ENCODE measurements around the gene DISP3. TPM values are rescaled to one million over a fixed set of nuclear protein-coding genes. Genes with fewer than 3 reads are reported as not detected.

Gene DISP3
- total and polyA plus RNA-seq, 7 donors, result under 0.01 to 0.28 (median 0.16) TPM; not detected in 4

DNA sequence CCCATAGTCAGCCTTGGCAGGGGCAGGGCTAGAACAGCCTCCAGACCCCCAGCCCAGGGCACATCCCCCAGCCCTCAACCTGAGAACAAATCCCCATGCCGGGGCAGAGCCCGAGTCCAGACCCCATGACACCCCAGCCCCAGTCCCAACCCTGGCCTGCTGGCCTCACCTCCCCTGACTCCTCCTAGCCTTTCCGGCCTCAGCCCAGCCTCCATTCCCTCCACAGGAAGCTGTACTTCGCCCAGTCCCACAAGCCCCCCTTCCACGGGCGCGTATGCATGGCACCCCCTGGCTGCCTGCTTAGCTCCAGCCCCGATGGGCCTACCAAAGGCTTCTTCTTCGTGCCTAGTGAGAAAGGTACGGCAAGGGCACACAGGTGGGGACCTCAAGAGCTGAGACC, 50.4 kb downstream of the DISP3 start:
- Histone ChIP-seq H3K9me3 (no peaks in the 10 kb centered on the region), H3K27ac (no peak overlapping the region), H3K27me3 (peaks cover 0 to 3% (median 0%) of the 10 kb centered on the region in 3 donors), H3K36me3 (no peaks in the 10 kb centered on the region), H3K4me1 (no peaks in the 10 kb centered on the region), H3K4me3 (no peak overlapping the region)
- TF ChIP-seq EP300 (IDR thresholded peaks at IDR 0.05) (no peak), POLR2AphosphoS5 (IDR thresholded peaks at IDR 0.05) (no peak), POLR2A (IDR thresholded peaks at IDR 0.05) (no peak)
- TF ChIP-seq, protein P1, sequence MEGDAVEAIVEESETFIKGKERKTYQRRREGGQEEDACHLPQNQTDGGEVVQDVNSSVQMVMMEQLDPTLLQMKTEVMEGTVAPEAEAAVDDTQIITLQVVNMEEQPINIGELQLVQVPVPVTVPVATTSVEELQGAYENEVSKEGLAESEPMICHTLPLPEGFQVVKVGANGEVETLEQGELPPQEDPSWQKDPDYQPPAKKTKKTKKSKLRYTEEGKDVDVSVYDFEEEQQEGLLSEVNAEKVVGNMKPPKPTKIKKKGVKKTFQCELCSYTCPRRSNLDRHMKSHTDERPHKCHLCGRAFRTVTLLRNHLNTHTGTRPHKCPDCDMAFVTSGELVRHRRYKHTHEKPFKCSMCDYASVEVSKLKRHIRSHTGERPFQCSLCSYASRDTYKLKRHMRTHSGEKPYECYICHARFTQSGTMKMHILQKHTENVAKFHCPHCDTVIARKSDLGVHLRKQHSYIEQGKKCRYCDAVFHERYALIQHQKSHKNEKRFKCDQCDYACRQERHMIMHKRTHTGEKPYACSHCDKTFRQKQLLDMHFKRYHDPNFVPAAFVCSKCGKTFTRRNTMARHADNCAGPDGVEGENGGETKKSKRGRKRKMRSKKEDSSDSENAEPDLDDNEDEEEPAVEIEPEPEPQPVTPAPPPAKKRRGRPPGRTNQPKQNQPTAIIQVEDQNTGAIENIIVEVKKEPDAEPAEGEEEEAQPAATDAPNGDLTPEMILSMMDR (IDR thresholded peaks at IDR 0.05), result no peak
- WGBS, 2 donors, result 86 to 88% methylated on average over 10 of the region's 10 CpGs
- intact Hi-C loops (cut with DNase I), result no loop called here
- DNase-seq, result no peak

DNA sequence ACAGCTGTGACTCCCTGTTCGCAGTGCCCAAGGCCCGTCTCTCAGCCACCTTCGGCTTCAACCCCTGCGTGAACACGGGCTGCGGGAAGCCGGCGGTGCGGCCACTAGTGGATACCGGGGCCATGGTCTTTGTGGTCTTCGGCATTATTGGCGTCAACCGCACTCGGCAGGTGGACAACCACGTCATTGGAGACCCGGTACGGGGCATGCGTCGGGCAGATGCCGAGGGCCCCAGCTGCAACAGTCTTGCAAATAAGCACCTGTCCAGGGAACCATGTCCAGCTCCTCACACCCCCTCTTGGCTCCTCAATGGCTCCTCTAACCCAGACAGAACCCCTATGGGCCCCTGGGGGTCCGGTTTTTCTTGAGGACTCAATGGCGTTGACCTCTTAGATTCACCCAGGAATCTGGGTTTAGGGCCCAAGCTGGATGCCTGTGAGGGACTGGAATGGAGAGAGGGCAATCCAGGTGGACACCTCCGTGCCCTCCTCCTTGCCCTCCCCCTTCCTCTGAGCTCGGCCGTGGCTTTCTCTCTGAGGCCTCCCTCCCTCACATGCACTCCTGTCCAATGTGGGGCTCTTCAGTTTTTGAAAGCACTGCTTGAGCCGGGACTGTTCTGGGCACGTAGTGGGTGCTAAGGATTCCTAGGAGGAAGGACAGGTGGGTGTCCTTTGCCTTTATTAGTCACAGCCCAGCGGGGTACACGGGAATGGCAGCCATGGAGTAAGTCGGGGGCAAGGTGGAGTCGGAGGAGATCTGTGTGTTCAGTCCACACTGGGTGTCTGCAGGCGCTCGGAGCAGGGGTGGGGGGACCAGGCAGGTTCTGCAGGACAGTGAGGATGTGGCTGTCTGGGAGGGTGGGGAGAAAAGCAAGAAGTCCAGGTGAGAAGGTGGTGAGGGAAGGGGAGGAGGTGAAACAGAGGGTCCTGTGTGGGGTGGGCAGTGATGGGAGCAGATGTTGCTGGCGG, 51.1 kb downstream of the DISP3 start:
- peaks cover 0 to 3% (median 0%) of the 10 kb centered on the region in 3 donors for H3K27me3 ChIP-seq
- no peaks in the 10 kb centered on the region for H3K4me1 ChIP-seq
- intact Hi-C loops (cut with DNase I), result no loop called here
- no peaks in the 10 kb centered on the region for H3K36me3 ChIP-seq
- WGBS, 2 donors, result 83 to 86% methylated on average over 34 of the region's 34 CpGs
- DNase-seq, result no peak
- no peaks in the 10 kb centered on the region for H3K9me3 ChIP-seq
- H3K27ac ChIP-seq, result no peak overlapping the region
- TF ChIP-seq, protein P1 (IDR thresholded peaks at IDR 0.05), result no peak
- no peak for TF ChIP-seq POLR2AphosphoS5 (IDR thresholded peaks at IDR 0.05)
- TF ChIP-seq POLR2A (IDR thresholded peaks at IDR 0.05), result no peak
- TF ChIP-seq EP300 (IDR thresholded peaks at IDR 0.05), result no peak
- no peak overlapping the region for H3K4me3 ChIP-seq

DNA sequence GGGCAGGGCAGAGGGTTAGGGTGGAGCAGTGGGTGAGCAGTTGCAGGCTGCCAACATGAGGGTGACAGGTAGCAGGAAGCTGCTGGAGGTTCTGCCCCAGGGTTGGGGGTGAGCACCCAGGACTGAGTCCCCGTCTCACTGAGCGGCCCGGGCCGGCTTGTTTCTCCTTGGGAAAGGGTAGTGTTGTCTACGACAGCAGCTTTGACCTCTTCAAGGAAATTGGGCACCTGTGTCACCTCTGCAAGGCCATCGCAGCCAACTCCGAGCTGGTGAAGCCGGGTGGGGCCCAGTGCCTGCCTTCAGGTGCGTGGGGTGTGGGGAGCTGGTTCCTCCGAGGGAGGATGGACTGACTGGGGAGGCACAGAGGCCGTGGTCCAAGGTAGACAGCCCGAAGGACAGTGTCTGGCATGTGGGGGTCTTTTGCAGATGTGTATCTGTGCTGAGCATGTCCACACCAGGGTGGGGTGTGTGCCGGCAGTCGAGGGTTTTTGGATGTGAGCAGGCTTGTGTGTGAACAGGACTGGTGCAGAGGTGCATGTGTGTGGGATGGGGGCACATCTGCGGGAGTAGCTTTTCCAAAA, 51.9 kb downstream of the DISP3 start:
- Histone ChIP-seq H3K27me3 (peaks cover 0 to 4% (median 0%) of the 10 kb centered on the region in 3 donors), H3K9me3 (no peaks in the 10 kb centered on the region), H3K36me3 (no peaks in the 10 kb centered on the region), H3K27ac (no peak overlapping the region), H3K4me1 (no peaks in the 10 kb centered on the region), H3K4me3 (no peak overlapping the region)
- WGBS, 2 donors, result 55 to 78% methylated on average over 15 of the region's 15 CpGs
- no peak for DNase-seq
- intact Hi-C loops (cut with DNase I), result no loop called here
- TF ChIP-seq POLR2AphosphoS5 (IDR thresholded peaks at IDR 0.05), result no peak
- TF ChIP-seq, protein P1 (IDR thresholded peaks at IDR 0.05), result no peak
- TF ChIP-seq POLR2A (IDR thresholded peaks at IDR 0.05), result no peak
- no peak for TF ChIP-seq EP300 (IDR thresholded peaks at IDR 0.05)

DNA sequence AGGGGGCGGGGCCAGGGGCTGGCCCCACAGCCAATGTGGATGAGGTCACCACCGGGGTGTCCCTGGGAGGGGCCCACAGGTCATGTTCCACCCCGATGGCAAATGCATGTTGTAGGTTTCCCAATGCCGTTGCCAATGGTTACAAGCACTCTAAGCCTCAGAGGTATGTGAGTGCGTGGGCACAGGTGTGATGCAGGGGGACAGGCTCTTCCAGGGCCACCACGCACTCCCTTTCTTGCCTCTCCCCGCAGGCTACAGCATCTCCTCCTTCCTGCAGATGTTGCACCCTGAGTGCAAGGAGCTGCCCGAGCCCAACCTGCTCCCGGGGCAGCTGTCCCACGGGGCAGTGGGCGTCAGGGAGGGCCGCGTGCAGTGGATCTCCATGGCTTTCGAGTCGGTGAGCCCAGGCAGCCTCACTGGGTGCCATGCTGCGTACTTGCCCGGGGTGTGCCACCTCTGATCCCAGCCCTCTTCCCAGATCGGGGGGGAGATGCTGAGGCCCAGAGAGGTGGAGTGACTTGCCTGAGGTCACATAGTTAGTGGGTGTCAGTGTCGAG, 52.4 kb downstream of the DISP3 start:
- Histone ChIP-seq H3K9me3 (no peaks in the 10 kb centered on the region), H3K36me3 (no peaks in the 10 kb centered on the region), H3K4me3 (no peak overlapping the region), H3K27me3 (peaks cover 0 to 9% (median 0%) of the 10 kb centered on the region in 3 donors), H3K4me1 (no peaks in the 10 kb centered on the region), H3K27ac (no peak overlapping the region)
- intact Hi-C loops (cut with DNase I), result no loop called here
- no peak for TF ChIP-seq EP300 (IDR thresholded peaks at IDR 0.05)
- TF ChIP-seq, protein P1 (IDR thresholded peaks at IDR 0.05), result no peak
- TF ChIP-seq POLR2A (IDR thresholded peaks at IDR 0.05), result no peak
- TF ChIP-seq POLR2AphosphoS5 (IDR thresholded peaks at IDR 0.05), result no peak
- no peak for DNase-seq
- 63 to 77% methylated on average over 19 of the region's 19 CpGs for WGBS, 2 donors
